OCI-LY3 (cell line): Measurements from ENCODE around the gene CNDP2.

Experiments
- H2AFZ ChIP-seq: fragments of 200-600, 300-600 bp; shearing (Covaris generic); 2 replicates; pipeline ENCODE4 v1.6.0; 2014; ENCODE audit warnings: antibody characterized with exemption, low read depth, low read length
- H3K27ac ChIP-seq: fragments of 200-600, 300-600 bp; sonication (generic); 2 replicates; pipeline ENCODE4 v1.5.1; 2014; ENCODE audit warnings: mild to moderate bottlenecking, low read length, moderate library complexity, mixed read lengths
- H3K27me3 ChIP-seq: fragments of 200-600, 300-600 bp; sonication (generic); 2 replicates; pipeline ENCODE4 v1.6.1; 2014; ENCODE audit warnings: low read depth, low read length, mixed read lengths
- H3K36me3 ChIP-seq: fragments of 200-600, 300-600 bp; sonication (generic); replicated peaks from 2 replicates; pipeline ENCODE3; 2014; ENCODE audit warnings: low read depth, low read length, mixed read lengths
- H3K4me1 ChIP-seq: fragments of 300-600, 200-600 bp; sonication (generic); 2 replicates; pipeline ENCODE4 v1.6.1; 2014; ENCODE audit warnings: low read length, mixed read lengths
- H3K4me2 ChIP-seq: fragments of 200-600, 300-600 bp; sonication (generic); 2 replicates; pipeline ENCODE4 v1.6.1; 2014; ENCODE audit warnings: low read length, mixed read lengths
- H3K4me3 ChIP-seq: fragments of 300-600, 200-600 bp; sonication (generic); 2 replicates; pipeline ENCODE4 v1.5.1; 2014; ENCODE audit warnings: antibody characterized with exemption, mild to moderate bottlenecking, low read length, moderate library complexity
- H3K79me2 ChIP-seq: fragments of 300-600, 200-600 bp; shearing (Covaris generic); 2 replicates; pipeline ENCODE4 v1.6.1; 2014; ENCODE audit warnings: mild to moderate bottlenecking, low read length, mixed read lengths
- H3K9ac ChIP-seq: fragments of 300-600, 200-600 bp; shearing (Covaris generic); 2 replicates; pipeline ENCODE4 v1.6.0; 2014; ENCODE audit warnings: mild to moderate bottlenecking, low read length, moderate library complexity
- H3K9me3 ChIP-seq: fragments of 200-600, 300-600 bp; shearing (Covaris generic); 2 replicates; pipeline ENCODE4 v1.6.1; 2014; ENCODE audit warnings: low read length, mixed read lengths; ENCODE audit not compliant: insufficient read depth
- H4K20me1 ChIP-seq: fragments of 200-600, 300-600 bp; sonication (generic); 2 replicates; pipeline ENCODE4 v1.6.1; 2016; ENCODE audit warnings: low read length, mixed read lengths; ENCODE audit not compliant: insufficient read depth
- CTCF ChIP-seq: fragments of 200-600, 300-600 bp; sonication (generic); IDR thresholded peaks from 2 replicates; pipeline ENCODE4 v1.5.1; 2014; ENCODE audit warnings: antibody characterized with exemption, low read length, low read depth
- EZH2phosphoT487 ChIP-seq: fragments of 200-600 bp; shearing (Covaris generic); IDR thresholded peaks from 2 replicates; pipeline ENCODE4 v1.6.1; 2018; ENCODE audit warnings: antibody characterized with exemption, mixed run types, low read depth

CNDP2 gene

GRCh38 chr18:74508366-74508765, 12.2 kb downstream of the CNDP2 start:
- H3K27me3 ChIP-seq, result no peaks in the 10 kb centered on the region
- H4K20me1 ChIP-seq, result no peaks in the 10 kb centered on the region
- no peak overlapping the region for H2AFZ ChIP-seq
- no peak overlapping the region for H3K4me3 ChIP-seq
- peaks cover 21% of the 10 kb centered on the region for H3K79me2 ChIP-seq
- no peak overlapping the region for H3K4me2 ChIP-seq
- H3K4me1 ChIP-seq, result no peaks in the 10 kb centered on the region
- H3K9me3 ChIP-seq, result no peaks in the 10 kb centered on the region
- no peak overlapping the region for H3K27ac ChIP-seq
- H3K9ac ChIP-seq, result no peak overlapping the region
- peaks cover 80% of the 10 kb centered on the region for H3K36me3 ChIP-seq
- TF ChIP-seq EZH2phosphoT487, result no peak
- no peak for TF ChIP-seq CTCF

GRCh38 chr18:74508821-74509225, 12.7 kb downstream of the CNDP2 start:
- H3K4me2 ChIP-seq, result no peak overlapping the region
- peaks cover 23% of the 10 kb centered on the region; the same call in 1 of the 2 replicates for H3K79me2 ChIP-seq
- H3K9ac ChIP-seq, result no peak overlapping the region
- no peaks in the 10 kb centered on the region for H3K4me1 ChIP-seq
- H3K9me3 ChIP-seq, result no peaks in the 10 kb centered on the region
- H3K27ac ChIP-seq, result no peak overlapping the region
- peaks cover 82% of the 10 kb centered on the region for H3K36me3 ChIP-seq
- no peak overlapping the region for H2AFZ ChIP-seq
- no peaks in the 10 kb centered on the region for H3K27me3 ChIP-seq
- no peak for TF ChIP-seq CTCF
- no peak for TF ChIP-seq EZH2phosphoT487
- H3K4me3 ChIP-seq, result no peak overlapping the region
- H4K20me1 ChIP-seq, result peaks cover 2% of the 10 kb centered on the region

GRCh38 chr18:74509856-74510769, 13.9 kb downstream of the CNDP2 start:
- Histone ChIP-seq H3K4me3 (no peak overlapping the region), H3K9me3 (no peaks in the 10 kb centered on the region), H3K4me2 (no peak overlapping the region), H3K9ac (no peak overlapping the region), H2AFZ (no peak overlapping the region), H3K4me1 (no peaks in the 10 kb centered on the region), H3K36me3 (peaks cover 85% of the 10 kb centered on the region), H3K27me3 (no peaks in the 10 kb centered on the region), H4K20me1 (peaks cover 12% of the 10 kb centered on the region), H3K79me2 (peaks cover 27% of the 10 kb centered on the region; the same call in 1 of the 2 replicates), H3K27ac (no peak overlapping the region)
- TF ChIP-seq EZH2phosphoT487 (no peak), CTCF (no peak)

- H3K27ac ChIP-seq, result no peak overlapping the region
- no peak overlapping the region for H3K4me2 ChIP-seq
- H3K79me2 ChIP-seq, result peaks cover 27% of the 10 kb centered on the region; the same call in 1 of the 2 replicates
- H3K27me3 ChIP-seq, result no peaks in the 10 kb centered on the region
- no peaks in the 10 kb centered on the region for H3K9me3 ChIP-seq
- H3K9ac ChIP-seq, result no peak overlapping the region
- H3K4me3 ChIP-seq, result no peak overlapping the region
- peaks cover 86% of the 10 kb centered on the region for H3K36me3 ChIP-seq
- H4K20me1 ChIP-seq, result peaks cover 14% of the 10 kb centered on the region
- no peaks in the 10 kb centered on the region for H3K4me1 ChIP-seq
- no peak for TF ChIP-seq EZH2phosphoT487
- TF ChIP-seq CTCF, result no peak
- H2AFZ ChIP-seq, result no peak overlapping the region
Observed at GRCh38 chr18:74510770-74511095, 14.6 kb downstream of the CNDP2 start.
